ENCODE measurements around the gene ARSG.

ARSG gene

GRCh38 chr17:68379692-68380677, 88.7 kb downstream of the ARSG start:
- DNase-seq = no peak

GRCh38 chr17:68381076-68381900, 90.0 kb downstream of the ARSG start:
- DNase-seq = no peak

- no peak for DNase-seq
These were observed 91.3 kb downstream of the ARSG start for GRCh38 chr17:68382582-68383085.

GRCh38 chr17:68383120-68383442, 91.8 kb downstream of the ARSG start:
- DNase-seq = no peak

- no peak for DNase-seq
These were observed 92.4 kb downstream of the ARSG start for GRCh38 chr17:68383443-68384321.

GRCh38 chr17:68384471-68384870, 93.2 kb downstream of the ARSG start:
- no peak for DNase-seq

- no peak for DNase-seq
These were observed 93.6 kb downstream of the ARSG start for GRCh38 chr17:68384941-68385340.

GRCh38 chr17:68385490-68386215, 94.4 kb downstream of the ARSG start:
- DNase-seq = no peak

GRCh38 chr17:68387435-68388218, 96.3 kb downstream of the ARSG start:
- no peak for DNase-seq

- no peak for DNase-seq
These were observed 97.7 kb downstream of the ARSG start for GRCh38 chr17:68389041-68389440.

- no peak for DNase-seq
These were observed 99.7 kb downstream of the ARSG start for GRCh38 chr17:68390888-68391545.

GRCh38 chr17:68391561-68392268, 100.4 kb downstream of the ARSG start:
- no peak for DNase-seq

GRCh38 chr17:68394608-68395331, 103.5 kb downstream of the ARSG start:
- no peak for DNase-seq

GRCh38 chr17:68396226-68397107, 105.2 kb downstream of the ARSG start:
- no peak for DNase-seq

- no peak for DNase-seq
These were observed 105.8 kb downstream of the ARSG start for GRCh38 chr17:68397108-68397536.

- peak; percentile 71 for DNase-seq
These were observed 107.7 kb downstream of the ARSG start for GRCh38 chr17:68398691-68399637.

Data from retina (tissue), 1 donor.